Stimulated activated naive CD4-positive, alpha-beta T cell treated with Interleukin-2 at 50 U/mL for 16 hours (primary cell): ENCODE measurements around the gene RCBTB2.

Experiments
- DNase-seq: peaks from one replicate; lab custom pipeline; 2025; lab: John Stamatoyannopoulos, UW

Gene RCBTB2

DNA sequence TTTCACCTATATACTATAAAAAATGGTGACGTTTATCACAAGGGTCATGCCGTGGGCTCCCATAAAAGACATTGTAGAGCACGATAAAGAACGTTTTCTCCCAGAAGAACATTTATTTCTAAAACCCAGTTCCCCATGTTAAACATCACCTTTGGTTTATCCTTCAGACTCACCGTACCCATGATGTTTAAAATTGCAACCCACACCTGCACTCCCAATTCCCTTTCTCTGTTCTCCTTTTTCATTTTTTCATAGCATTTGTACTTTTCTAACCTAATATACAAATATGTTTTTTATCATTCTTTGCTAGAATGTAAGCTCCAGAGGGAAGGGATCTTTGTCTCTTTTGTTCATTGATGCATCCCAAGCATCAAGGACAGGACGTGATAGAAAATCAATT, 2.0 kb downstream of the RCBTB2 start:
- DNase-seq = no peak

GRCh38 chr13:48528720-48529119, 4.2 kb downstream of the RCBTB2 start:
- DNase-seq = no peak

GRCh38 chr13:48527955-48528354, 4.9 kb downstream of the RCBTB2 start:
- DNase-seq = no peak

DNA sequence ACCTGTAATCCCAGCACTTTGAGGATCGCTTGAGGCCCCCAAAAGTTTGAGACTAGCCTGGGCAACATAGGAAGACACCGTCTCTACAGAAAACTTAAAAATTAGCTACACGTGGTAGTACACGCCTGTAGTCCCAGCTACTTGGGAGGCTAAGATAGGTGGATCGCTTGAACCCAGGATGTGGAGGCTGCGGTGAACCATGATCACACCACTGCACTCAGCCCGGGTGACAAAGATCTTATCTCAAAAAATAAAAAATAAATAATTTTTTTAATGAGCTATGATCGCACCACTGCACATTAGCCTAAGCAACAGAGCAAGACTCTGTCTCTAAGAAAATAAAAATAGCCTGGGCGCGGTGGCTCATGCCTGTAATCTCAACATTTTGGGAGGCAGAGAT, 6.6 kb downstream of the RCBTB2 start:
- no peak for DNase-seq

DNA sequence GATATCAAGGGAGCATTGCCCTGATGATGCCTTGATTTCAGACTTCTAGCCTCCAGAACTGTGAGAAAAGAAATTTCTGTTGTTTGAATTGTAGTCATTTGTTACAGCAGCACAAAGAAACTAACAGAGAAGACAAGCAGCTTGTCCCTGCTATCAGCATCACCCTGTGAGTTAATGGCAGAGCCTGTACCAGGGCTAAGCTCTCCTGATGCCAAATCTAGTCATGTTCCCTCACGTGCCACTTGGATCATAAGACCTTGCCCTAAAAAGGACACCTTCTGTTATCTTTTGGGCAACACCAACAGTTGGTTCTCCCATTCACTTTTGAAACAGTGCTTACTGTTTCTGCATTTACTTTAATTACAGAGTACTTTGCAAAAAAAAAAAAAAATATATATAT, 14.8 kb downstream of the RCBTB2 start:
- DNase-seq = no peak

DNA sequence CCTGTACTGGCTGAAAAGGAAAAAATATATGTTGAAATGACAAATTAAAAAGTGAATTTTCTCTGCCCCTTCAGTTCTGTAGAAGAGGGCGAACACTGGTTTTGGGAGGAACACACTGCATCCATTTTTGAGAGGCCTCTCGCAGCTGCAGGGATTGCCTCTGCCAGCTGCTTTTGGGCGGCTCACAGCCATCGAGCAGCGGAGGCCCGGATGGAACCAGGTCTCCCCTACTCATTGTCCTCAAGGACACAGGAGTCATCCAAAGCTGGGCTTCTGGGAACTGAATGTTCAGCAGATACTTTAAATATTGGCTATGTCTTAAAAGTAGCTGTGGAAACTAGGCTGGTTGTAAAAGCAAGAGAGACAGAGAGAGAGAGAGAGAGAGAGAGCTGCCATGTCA, 17.1 kb downstream of the RCBTB2 start:
- no peak for DNase-seq

DNA sequence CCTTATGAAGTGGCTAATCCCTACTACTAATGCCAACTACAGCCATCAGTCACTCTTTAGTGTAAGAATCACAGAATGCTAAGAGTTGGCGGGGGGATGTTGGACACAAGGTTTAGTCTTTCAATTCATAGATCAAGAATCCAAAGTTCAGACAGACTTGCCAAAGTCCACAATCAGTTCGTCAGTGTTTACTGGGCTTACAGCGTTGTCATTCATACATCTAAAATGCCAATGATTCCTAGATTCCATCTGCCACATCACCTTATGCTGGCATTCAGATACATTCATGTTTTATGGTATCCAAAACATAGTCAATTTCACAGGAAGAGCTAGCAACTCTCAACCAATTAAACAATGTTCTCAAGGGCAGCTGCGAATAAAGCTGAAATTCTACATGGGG, 18.1 kb downstream of the RCBTB2 start:
- DNase-seq = no peak

DNA sequence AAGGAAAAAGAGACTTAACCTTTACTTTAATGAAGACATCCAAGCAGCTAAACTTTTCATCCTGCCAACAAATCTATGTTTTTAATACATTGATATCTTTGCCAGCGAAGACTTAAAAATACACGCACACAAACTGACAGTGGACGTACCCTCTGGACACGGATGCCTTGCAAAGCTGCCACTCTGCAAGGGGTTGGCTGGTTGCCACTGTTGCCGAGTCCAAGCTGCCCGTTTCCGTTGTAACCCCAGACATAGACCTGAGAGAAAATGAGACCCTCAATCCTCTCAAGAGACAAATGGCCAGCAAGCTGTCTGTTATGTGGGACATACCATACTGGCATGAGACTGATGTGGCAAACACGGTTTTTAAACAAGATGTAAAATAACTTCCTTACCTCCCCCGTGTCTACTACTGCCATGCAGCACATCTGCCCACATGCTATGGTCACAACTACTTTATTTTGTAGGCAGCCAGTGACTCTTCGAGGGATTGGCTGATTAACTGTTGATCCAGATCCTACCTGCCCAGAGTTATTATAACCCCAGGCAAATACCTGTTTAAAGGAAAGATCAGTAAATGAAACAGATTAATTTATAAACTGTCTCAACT, 21.2 kb downstream of the RCBTB2 start:
- DNase-seq = no peak

- DNase-seq = no peak
Observed at GRCh38 chr13:48510698-48511097, 22.2 kb downstream of the RCBTB2 start.

DNA sequence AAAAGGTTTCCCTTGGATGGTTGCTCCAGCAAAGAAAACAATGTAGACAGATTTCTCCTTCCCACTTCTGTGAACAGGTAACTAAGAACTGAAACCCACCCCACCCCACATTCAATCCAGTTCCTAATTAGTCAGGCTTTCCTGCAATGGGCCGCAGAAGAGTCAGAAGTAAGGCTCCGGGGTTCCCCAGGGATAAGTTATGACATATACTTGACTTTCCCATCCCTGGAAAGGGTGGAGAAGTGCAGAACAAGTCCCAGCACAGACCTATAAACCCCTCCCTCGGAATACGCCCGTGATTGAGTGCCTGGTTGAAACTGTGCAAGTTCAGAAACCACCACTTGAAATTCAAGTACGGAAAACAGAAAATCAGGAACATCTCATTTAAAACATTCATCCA, 24.9 kb downstream of the RCBTB2 start:
- no peak for DNase-seq

DNA sequence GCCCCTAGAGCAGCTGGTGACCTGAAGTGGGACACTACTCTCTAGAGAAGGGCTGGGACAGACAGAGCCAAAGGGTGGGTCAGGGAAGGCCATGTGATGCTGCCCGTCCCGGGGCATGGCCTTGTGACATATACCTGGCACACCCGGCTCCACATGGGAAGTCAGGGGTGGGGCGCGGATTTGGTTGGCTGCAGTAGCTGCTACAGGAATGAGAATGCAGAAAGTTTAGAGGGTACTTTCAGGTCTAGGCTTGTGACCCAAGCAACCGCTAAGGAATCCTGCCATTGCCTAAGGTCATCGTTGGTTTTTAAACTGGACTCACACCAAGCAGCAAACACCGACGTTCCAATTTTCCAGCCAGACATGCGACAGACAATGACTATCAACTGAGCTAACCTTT, 25.9 kb downstream of the RCBTB2 start:
- no peak for DNase-seq

DNA sequence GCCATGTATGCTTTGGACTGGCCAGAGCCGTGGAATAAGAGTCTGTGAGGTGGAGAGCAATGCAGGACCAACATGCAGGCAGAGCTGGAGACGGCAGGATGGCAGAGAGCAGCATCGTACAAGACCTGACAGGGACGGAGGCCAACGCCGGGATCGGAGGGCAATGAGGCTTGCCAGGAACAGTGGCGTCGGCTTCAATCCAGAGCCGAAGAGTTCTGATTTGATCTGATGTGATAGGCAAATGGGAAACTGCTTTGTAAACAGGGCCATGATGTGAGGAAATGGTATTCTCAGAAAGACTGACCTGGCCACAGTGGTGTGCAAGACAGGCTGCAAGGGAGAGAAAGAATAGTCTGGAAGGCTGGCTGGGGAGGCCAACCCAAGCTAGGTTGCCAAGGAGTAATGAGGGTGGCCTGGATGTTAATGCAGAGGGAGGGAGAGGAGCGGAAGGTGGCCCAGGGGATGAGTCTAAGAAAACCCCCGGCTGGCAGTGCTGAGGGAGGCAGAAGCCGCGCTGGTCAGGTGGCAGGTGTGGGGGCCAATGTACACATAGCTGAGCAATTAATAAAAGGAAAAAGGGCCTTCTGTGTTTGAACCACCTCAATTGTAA, 26.7 kb downstream of the RCBTB2 start:
- no peak for DNase-seq

DNA sequence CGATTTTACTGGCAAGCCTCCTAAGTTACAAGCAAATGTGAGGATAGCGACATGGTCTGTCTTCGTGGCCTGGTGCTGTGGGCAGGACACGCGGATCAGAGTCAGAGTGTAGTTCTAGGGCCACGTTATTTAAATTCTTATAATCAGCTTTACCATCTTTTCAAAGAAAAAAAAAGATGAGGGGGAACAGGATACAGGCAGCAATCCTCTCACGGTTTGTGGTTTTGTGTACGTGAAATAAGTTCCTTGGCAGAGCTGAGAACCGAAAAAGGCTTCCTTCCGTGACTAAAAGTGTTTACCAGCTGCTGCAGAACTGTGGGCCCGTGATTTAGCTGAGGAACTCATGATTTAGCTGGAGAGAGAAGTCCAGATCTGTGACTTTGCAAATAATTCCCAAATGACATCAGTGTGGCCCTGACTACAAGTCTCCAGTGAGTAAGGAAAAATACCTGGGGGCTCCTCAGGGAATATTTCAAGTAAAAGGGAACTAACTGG, 27.2 kb downstream of the RCBTB2 start:
- peak; percentile 46 for DNase-seq

- peak; percentile 20 for DNase-seq
Observed at GRCh38 chr13:48505012-48505411, 27.9 kb downstream of the RCBTB2 start.

DNA sequence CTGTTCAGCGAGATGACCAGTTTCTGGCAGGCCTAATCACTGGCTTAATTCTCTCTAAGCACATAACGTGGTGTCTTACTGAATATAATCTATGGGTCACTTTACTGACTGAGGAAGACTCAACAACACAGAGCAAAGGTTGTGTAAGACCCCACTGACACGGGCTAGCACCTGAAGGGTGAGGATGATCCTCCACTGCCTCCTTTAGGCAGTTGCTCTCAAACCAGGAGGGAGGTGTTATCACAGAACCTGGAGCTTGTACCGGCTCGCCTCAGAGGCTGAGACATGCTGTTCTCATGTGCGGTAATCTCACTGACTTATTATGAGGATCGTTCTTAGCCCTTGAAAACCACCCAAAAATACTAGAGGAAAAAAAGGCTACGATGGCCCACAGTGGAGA, 28.3 kb downstream of the RCBTB2 start:
- DNase-seq = no peak

DNA sequence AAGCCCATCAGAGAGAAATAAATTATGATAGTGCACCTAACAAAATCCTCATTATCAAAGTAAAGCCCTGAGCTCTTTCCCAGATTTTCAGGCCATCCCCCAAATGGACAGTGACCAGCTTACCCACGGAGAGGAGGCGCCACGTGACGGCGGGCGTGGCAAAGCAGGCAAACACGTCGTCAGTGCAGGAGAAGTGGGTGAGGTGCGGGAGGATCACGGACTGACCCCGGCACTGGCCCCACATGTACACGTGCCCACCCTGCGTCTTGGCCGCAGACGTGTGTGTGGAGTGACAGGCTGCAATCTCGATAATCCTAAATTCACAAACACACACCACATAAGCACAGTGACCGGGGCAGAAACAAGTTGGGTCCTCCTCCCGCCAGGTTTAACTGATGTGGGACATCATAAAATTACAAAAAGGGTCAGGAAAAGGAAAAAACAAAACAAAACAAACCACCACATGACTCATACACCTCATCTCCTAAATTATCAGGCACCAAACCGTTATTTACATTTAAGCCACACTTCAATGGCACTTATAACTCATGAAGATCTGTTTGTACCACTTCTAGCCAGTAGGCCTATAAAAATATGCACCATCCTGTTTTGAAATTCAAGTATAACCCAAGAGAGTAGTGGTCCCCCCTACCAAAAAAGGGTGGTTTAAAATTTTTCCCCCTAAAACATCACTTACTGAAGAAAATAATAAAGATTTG, 30.1 kb downstream of the RCBTB2 start:
- no peak for DNase-seq

GRCh38 chr13:48501705-48502104, 31.2 kb downstream of the RCBTB2 start:
- no peak for DNase-seq

DNA sequence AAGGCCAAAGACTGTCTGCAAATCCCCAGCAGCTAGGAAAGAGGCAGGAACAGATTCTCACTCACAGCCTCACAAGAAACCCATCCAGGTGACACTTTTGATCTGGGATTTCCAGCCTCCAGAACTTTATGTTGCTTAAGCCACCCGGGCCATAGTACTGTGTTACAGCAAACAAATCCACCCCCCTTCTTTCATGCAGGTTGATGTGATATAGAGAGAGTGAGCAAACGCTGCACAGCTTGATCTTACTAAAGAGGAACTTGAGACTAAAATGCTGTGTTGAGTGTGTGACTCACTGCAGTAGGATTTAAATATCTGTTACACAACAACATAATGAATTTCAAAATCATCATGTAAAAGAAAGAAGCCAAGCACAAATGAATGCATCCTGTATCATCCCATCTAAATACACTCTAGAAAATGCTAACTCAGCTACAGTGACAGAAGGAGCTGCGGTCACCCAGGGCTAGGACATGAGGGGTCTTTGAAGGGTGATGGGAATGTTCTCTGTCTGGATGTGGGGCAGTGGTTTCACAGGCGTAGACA, 32.2 kb downstream of the RCBTB2 start:
- DNase-seq = no peak

DNA sequence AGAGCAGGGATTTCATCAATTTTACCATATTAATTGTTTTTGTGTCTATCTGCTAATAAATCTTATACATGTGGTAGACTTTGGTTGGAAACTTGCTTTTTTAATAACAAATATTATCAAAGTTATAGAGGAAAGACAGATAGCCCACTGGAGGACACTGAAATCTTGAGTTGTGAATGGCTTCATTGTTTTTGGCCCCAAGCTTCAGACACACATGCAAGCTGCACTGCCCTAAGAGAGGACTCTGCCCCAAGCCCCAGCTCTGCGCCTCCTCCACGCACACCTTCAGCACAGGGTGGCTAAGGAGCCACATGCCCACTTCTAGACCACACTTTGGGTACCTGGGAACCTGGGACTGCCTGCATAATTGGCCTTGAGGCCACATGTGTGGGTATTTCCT, 35.2 kb downstream of the RCBTB2 start:
- no peak for DNase-seq

DNA sequence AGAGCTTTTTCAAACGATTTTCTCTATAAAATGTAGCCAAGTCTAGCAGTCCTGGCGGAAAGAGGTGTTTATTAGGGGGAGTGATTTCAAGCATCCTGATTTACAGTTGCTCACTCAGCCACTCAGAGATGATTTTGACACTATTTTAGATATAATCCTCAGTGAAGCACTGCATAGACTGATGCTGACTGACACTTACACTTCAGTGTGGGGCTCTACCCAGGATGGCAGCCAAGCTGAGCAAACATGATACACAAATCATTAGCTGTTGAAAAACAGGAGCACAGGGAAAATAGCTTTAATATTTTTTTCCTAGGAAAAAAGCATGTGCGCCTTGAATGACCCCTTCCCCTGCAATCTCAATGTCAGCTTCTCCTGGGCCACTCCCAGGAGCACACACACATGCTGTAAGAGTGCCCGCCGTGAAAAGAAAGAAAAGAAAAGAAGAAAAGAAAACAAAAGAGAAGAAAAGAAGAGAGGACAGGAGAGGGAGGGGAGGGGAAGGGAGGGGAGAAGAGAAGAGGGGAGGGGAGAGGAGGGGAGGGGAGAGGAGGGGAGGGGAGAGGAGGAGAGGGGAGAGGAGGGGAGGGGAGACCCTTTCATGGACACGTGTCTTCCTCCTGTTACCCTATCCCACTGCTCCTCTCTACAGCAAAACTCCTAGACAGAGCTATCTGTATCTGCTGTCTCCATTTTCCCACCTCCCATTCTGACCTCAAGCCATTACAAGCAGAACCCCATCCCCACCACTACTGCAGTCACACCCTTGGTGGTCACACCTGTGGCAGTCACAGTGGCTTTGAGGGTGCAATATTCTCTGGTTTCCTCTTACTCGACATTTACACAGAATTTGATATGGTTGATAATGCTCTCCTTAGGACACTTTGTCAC, 36.4 kb downstream of the RCBTB2 start:
- DNase-seq = no peak

DNA sequence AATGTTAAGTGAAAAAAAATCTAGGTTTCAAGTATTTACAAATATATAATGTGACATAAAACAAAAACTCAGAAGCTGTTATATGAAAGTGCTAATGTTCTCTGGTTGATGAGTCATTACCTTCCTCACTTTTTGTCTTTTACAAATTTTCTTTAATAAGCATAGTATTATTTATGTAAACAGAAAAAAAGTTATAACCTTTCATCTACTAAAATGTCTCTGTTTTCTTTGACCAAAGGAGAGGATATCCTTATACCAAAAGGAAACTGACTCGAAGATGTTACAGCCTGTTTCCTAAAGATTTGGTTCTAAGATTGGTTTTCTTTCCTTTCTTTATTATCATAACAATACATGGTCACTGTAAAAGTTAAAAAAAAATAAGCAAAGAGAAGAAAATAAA, 38.0 kb downstream of the RCBTB2 start:
- DNase-seq = no peak

DNA sequence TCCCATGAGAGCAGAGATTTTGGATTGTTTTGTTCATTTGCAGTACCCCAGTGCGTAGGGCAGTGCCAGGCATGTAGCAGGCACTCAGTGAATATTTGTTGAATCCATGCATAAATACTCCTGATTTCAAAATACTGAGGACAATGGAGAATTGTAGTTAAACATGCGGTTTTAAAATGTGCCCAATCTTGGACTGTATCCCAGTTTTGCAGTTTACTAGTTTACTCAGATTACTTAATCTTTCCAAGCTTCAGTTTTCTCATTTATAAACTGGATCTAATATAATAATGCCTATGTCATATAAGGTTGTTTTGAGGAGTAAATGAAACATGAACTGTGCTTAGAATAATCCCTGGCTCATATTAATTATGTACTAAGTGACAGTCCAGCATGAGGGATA, 39.0 kb downstream of the RCBTB2 start:
- no peak for DNase-seq
